ENCODE data around the gene EFCAB9.

The EFCAB9 gene

DNA sequence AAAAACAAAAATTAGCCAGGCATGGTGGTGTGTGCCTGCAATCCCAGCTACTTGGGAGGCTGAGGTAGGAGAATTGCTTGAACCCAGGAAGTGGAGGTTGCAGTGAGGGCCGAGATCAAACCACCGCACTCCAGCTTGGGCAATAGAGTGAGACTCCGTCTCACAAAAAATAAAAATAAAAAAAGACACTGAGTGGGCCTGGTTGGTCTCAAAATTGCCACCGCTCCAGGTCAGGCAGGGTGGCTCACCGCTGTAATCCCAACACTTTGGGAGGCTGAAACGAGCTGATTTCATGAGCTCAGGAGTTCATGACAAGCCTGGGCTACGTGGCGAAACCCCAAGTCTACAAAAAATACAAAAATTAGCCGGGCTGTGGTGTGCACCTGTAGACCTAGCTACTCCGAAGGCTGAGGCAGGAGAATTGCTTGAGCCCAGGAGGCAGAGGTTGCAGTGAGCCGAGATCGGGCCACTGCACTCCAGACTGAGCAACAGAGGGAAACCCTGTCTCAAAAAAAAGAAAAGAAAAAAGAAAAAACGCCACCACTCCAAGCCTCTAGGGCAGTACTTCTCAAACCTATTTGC, 7.8 kb upstream of the EFCAB9 start:
- no peak for DNase-seq (ENCODE audit: low spot score)
- ChIA-PET CTCF (interaction anchor here (0.6 to 1.0 kb wide), 6 partner anchors 20 to 278 kb away, joined by 3 to 4 read pairs (median 3); no protein-coding TSS in a partner anchor), POLR2A (ENCODE audit: low non-redundant PET) (interaction anchor here (0.6 to 0.8 kb wide), 2 partner anchors 17 to 268 kb away, joined by 3 to 6 read pairs; partner anchors contain the start of gene SH3PXD2B)
- peak overlapping the region; percentile 89 for H3K27ac ChIP-seq
- TF ChIP-seq, protein P1, sequence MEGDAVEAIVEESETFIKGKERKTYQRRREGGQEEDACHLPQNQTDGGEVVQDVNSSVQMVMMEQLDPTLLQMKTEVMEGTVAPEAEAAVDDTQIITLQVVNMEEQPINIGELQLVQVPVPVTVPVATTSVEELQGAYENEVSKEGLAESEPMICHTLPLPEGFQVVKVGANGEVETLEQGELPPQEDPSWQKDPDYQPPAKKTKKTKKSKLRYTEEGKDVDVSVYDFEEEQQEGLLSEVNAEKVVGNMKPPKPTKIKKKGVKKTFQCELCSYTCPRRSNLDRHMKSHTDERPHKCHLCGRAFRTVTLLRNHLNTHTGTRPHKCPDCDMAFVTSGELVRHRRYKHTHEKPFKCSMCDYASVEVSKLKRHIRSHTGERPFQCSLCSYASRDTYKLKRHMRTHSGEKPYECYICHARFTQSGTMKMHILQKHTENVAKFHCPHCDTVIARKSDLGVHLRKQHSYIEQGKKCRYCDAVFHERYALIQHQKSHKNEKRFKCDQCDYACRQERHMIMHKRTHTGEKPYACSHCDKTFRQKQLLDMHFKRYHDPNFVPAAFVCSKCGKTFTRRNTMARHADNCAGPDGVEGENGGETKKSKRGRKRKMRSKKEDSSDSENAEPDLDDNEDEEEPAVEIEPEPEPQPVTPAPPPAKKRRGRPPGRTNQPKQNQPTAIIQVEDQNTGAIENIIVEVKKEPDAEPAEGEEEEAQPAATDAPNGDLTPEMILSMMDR (conservative IDR thresholded peaks at IDR 0.05; ENCODE audit: low read depth) = no peak

DNA sequence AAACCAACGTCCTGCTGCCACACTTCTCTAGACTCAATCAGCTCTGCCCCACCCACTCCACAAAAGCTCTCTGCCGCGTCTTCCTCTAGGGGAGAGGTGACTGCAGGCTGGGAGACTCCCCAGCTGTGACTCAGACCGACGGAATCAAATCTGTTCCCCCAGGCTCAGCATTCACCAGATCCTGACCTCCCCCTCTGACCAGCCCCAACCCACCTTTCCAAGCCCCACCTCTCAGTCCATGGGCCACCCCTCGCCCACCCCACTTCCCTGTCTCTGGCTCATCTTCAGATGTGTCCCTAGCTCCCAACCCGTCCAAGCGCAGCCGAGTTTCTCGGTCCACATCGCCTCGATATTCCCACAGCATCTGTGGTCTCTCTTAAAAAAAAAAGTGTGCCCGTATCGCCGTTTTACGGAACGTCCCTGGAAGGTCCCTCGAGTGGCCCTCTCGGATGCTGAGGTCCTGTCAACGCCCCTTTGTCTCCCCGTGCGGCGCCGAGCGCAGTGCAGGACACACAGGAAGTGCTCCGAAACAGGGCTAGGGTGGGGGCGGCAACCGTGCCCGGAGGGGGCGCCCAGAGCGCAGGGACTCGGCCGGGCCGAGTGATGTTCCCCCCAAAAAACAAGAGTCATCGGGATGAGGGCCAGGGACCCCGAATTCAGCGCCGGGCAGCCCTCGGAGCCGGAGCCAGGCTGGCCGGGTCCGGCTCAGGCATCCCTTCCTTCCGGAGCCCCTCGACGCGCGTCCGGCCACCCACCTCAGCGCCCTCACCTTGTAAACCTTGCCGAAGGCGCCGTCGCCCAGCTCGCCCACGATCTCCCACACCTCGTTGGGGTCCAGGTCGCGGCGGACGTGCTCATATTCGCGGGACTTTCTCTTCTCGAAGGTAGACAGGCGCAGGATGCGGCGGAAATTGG, 6.6 kb upstream of the EFCAB9 start:
- TF ChIP-seq, protein P1 (conservative IDR thresholded peaks at IDR 0.05; ENCODE audit: low read depth) = no peak
- ChIA-PET POLR2A (ENCODE audit: low non-redundant PET) (interaction anchor here (1.0 kb wide), 1 partner anchor 180 kb away, joined by 6 read pairs; the partner anchor contains the start of gene FBXW11), CTCF (interaction anchor here (0.5 to 2.5 kb wide), 13 partner anchors 35 to 1345 kb away, joined by 3 to 36 read pairs (median 4); partner anchors contain the start of gene UBTD2)
- peak overlapping the region; percentile 89 for H3K27ac ChIP-seq
- DNase-seq (ENCODE audit: low spot score) = peak; percentile 95

DNA sequence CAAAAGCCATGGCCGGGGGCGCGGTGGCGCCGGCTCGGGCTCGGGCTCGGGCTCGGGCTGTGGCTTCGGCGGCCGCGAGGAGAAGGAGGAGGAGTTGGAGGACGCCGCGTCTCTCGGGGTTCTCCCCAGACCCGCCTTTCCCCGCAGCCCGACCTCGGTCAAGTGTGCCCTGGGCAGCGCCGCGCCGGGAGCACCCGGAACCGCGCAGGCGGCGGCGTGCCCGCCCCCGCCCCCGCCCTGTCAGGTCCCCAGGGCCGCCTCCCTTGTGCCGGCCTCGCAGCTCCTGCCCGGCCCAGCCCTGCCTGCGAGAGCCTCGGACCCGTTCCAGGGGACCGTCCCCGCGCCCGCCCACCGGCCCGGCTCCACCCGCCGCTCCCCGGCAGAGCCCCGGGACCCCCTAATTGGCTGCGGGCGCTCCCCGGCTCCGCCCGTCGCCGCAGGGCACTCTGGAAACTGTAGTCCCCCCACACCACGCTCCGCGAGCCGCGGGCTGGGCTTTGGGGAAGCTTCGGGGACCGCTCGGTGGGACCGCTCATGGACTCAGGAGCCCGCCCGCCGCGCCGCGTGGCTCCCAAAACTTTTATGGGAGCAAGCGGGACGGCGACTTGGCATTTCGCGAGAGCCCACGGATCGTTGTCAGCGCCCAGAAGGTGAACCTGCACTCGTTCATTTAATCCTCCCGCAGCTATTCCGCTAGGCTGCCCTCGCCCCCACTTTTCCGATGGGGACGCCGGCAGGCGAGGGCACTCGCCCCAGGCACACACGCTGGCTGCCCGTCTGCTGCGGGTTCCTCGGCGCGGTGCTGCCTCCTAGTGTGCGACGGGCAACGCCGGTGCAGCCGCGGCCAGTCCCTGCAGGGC, 5.7 kb upstream of the EFCAB9 start, which contains the start of gene STK10:
Gene STK10 (minus strand): TSS at position 192 of the 860 bp plus-strand sequence. CDS start 182 bp downstream, at position 10.
- POLR2A ChIA-PET (ENCODE audit: low non-redundant PET) = interaction anchor here (0.6 to 1.0 kb wide), 3 partner anchors 76 to 181 kb away, joined by 3 to 7 read pairs (median 6); partner anchors contain the start of gene FBXW11

DNA sequence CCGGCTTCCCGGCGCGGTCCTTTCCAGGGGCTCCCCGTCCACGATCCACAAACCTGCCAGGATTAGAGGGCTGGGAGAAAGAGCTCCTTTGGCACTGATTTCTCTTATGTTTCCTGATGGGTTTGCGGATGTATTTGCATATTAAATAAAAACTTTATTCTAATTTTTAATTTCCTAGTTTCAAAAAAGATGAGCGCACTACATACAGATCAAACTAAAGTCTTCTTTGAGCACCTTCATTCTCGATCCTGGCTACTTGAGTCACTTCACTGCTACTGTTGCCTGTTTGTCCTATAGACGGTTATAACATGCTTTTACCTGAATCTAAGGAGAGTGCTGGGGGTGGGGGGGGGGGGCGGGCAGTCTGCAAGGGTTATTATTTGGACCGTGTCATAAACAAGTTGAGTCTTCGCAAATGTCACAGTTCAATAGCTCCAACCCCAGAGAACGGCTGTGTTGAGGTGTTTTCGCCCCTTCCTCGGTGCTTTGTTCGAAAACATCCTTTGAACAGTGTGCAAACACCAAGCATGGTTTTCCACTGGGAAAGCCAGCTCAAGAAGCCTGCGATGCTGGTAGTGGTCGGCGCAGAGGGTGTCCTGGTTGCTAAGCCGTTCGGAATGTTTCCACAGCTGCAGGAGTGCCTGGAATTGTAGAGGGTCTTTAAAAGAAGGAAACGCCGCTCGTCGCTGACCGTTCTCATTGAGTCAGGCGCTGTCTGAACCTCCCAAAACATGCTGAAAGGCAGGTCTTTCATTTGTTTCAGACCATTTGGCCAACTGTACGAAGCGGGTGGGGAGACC, 4.9 kb upstream of the EFCAB9 start:
- ChIA-PET CTCF (interaction anchor here (0.6 to 2.5 kb wide), 25 partner anchors 8 to 680 kb away, joined by 3 to 36 read pairs (median 4); partner anchors contain the start of gene UBTD2), POLR2A (ENCODE audit: low non-redundant PET) (no interaction called here)
- TF ChIP-seq, protein P1 (conservative IDR thresholded peaks at IDR 0.05; ENCODE audit: low read depth) = no peak; the same call in none of the 2 replicates
- DNase-seq (ENCODE audit: low spot score) = no peak
- H3K27ac ChIP-seq = peak overlapping the region; percentile 89

More for the DNA sequence above, 5.7 kb upstream of the EFCAB9 start, which contains the start of gene STK10:
- peak; percentile 96 for DNase-seq (ENCODE audit: low spot score)
- TF ChIP-seq, protein P1 (conservative IDR thresholded peaks at IDR 0.05; ENCODE audit: low read depth) = peak; percentile 98
- peak within 1 kb of the TSS; percentile 89 for H3K27ac ChIP-seq
- CTCF ChIA-PET = interaction anchor here (0.5 to 2.5 kb wide), 37 partner anchors 9 to 1345 kb away, joined by 3 to 36 read pairs (median 3); partner anchors contain the start of gene UBTD2

DNA sequence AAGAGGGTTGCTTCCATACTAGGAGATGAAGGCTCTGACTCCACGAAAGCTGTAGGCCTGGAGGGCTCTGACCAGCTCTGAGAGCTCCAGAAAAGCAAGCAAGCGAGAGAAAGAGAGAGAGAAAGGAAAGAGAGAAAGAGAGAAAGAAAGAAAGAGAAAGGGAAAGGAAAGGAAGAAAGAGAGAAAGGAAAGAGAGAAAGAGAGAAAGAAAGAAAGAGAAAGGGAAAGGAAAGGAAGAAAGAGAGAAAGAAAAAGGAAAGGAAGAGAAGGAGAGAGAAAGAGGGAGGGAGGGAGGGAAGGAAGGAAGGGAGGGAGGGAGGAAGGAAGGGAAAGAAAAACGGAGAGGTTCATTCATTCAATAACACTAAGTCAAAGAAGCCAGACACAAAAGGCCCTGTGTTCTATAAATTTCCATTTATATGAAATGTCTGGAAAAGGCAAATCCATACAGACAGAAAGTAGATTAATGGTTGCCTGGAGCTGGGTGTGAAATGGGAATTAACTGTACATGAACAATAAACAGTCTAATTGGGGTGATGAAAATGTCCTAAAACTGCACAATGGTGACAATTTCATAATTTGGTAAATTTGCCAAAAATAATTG, 4.2 kb upstream of the EFCAB9 start:
- POLR2A ChIA-PET (ENCODE audit: low non-redundant PET) = no interaction called here
- DNase-seq (ENCODE audit: low spot score) = no peak
- TF ChIP-seq, protein P1 (conservative IDR thresholded peaks at IDR 0.05; ENCODE audit: low read depth) = no peak
- H3K27ac ChIP-seq = no peak overlapping the region
- CTCF ChIA-PET = interaction anchor here (0.5 to 2.5 kb wide), 6 partner anchors 15 to 369 kb away, joined by 3 to 36 read pairs (median 5); no protein-coding TSS in a partner anchor
